Natural killer cell (primary cell): ENCODE measurements around the gene IFI35. TPM values are rescaled to one million over a fixed set of nuclear protein-coding genes. Genes with fewer than 3 reads are reported as not detected.
"Not testable (repeated sequence)": the region's sequence is repeated elsewhere in the genome, so short reads cannot be mapped to it uniquely, and the experiment has no call there.

Experiments
- ATAC-seq, 3 donors: fragments of 150-1000 bp in 2 of 3; fragments of 200-7000 bp in 1 of 3; cut with Tn5 transposase; 1 replicate in 1 of 3; 2 replicates in 2 of 3; pipeline ENCODE4 v1.10.0; 2021; ENCODE audit warnings: mild to moderate bottlenecking in 2 of 3, moderate library complexity in 2 of 3
- DNase-seq, 2 donors: peaks; one replicate each; pipeline versions ENCODE4 v3.0.0 to v3.0.0-alpha.2; 2013 to 2021; ENCODE audit warnings: mixed read lengths in 1 of 2
- H3K27ac ChIP-seq: one replicate; pipeline ENCODE4 v1.5.1; 2013; ENCODE audit warnings: mild to moderate bottlenecking, low read length
- H3K27me3 ChIP-seq: one replicate; pipeline ENCODE4 v1.6.1; 2013; ENCODE audit warnings: low read length; ENCODE audit not compliant: control insufficient read depth, insufficient read depth
- H3K36me3 ChIP-seq: one replicate; pipeline ENCODE4 v1.6.1; 2013; ENCODE audit warnings: low read length; ENCODE audit not compliant: control insufficient read depth, insufficient read depth
- H3K4me1 ChIP-seq: one replicate; pipeline ENCODE4 v1.6.1; 2013; ENCODE audit warnings: low read length; ENCODE audit not compliant: control insufficient read depth, insufficient read depth
- H3K4me3 ChIP-seq: one replicate; pipeline ENCODE4 v1.5.1; 2013; ENCODE audit warnings: low read length
- H3K9me3 ChIP-seq: one replicate; pipeline ENCODE4 v1.6.1; 2013; ENCODE audit warnings: low read length; ENCODE audit not compliant: control insufficient read depth, insufficient read depth
- H3K27ac Mint-ChIP-seq, 2 donors: one replicate each; pipeline ENCODE4 v1.8.0; 2022; ENCODE audit warnings: mild to moderate bottlenecking in 2 of 2, mixed read lengths in 2 of 2, moderate library complexity in 1 of 2
- H3K27me3 Mint-ChIP-seq, 2 donors: one replicate each; pipeline ENCODE4 v1.8.0; 2022; ENCODE audit warnings: low read depth in 2 of 2, mixed read lengths in 2 of 2
- H3K36me3 Mint-ChIP-seq: one replicate; pipeline ENCODE4 v1.8.0; 2022; ENCODE audit warnings: mixed read lengths
- H3K4me1 Mint-ChIP-seq, 2 donors: one replicate each; pipeline ENCODE4 v1.8.0; 2022; ENCODE audit warnings: mixed read lengths in 2 of 2
- H3K4me3 Mint-ChIP-seq: one replicate; pipeline ENCODE4 v1.8.0; 2022; ENCODE audit warnings: mild to moderate bottlenecking, moderate library complexity, mixed read lengths
- H3K9me3 Mint-ChIP-seq, 2 donors: one replicate each; pipeline ENCODE4 v1.8.0; 2022; ENCODE audit warnings: mixed read lengths in 2 of 2
- CTCF ChIP-seq: fragments of 200-600 bp; IDR thresholded peaks from one replicate; pipeline ENCODE4 v1.8.0; 2022; ENCODE audit warnings: antibody characterized with exemption
- WGBS: methylation state at CpG from one replicate; pipeline ENCODE4 v1.1.7; 2013; ENCODE audit warnings: missing lambda C conversion rate; ENCODE audit not compliant: insufficient coverage; 5-methylcytosine and 5-hydroxymethylcytosine counted together
- intact Hi-C: fragments of 100-400 bp; cut with micrococcal nuclease; formaldehyde crosslinking; loops from one replicate; pipeline ENCODE4 v1.14.2; 2022
- total RNA-seq, 4 donors: library from RNA; stranded (reverse); fragments of 120-200 nt in 1 of 4; gene quantifications; one replicate each; pipeline versions ENCODE4 v1.2.3 to v1.2.4, GENCODE V29; 2013 to 2022

Gene IFI35
- total RNA-seq, 3 donors from 2014 or later (not counting 1 experiment from before 2014, with no cell fraction given), result 50.0 to 66.8 (median 59.4) TPM

DNA sequence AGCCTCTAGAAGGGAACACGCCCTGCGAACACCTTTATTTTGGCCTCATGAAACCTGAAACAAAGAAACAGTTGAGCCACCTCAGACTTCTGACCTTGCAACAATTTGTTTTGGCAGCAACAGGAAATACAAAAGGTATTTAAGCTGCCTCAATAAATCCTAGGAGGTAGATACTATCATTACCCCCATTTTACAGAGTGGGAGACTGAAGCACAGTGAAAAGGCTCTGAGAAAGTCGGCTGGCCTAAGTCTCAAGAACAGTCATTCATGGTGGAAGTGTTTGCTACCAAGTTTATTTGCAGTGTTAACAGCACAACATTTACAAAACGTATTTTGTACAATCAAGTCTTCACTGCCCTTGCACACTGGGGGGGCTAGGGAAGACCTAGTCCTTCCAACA, 37.4 kb downstream of the IFI35 start:
- Histone ChIP-seq H3K4me3 (no peak overlapping the region), H3K4me1 (no peaks in the 10 kb centered on the region), H3K27ac (no peak overlapping the region), H3K36me3 (no peaks in the 10 kb centered on the region), H3K9me3 (no peaks in the 10 kb centered on the region), H3K27me3 (no peaks in the 10 kb centered on the region)
- no peak for TF ChIP-seq CTCF
- H3K9me3 Mint-ChIP-seq, result no peaks in the 10 kb centered on the region
- H3K27ac Mint-ChIP-seq, result no peak overlapping the region
- H3K4me1 Mint-ChIP-seq, result no peaks in the 10 kb centered on the region
- H3K36me3 Mint-ChIP-seq, result no peaks in the 10 kb centered on the region
- DNase-seq, result no peak
- 98% methylated on average over 3 of the region's 4 CpGs for WGBS
- ATAC-seq, result no peak
- intact Hi-C loops, result no loop called here
- H3K27me3 Mint-ChIP-seq, result no peaks in the 10 kb centered on the region
- H3K4me3 Mint-ChIP-seq, result no peak overlapping the region

DNA sequence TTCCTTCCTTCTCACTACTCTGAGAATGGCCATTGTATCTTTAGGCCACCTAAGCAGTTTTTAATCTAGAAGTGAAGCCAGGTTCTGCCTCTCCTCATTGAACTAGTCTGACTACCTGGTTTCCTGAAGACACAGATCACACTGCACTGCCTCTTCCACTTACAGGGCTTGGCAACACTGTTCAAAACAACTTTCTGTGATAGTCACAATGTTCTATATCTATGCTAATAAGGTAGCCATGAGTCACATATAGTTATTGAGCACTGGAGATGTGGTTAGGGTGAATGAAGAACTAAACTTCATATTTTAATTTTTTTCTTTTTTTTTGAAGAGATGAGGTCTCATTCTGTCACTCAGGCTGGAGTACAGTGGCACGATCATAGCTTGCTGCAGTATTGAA, 45.4 kb downstream of the IFI35 start:
- H3K4me3 Mint-ChIP-seq, result no peak overlapping the region
- H3K36me3 Mint-ChIP-seq, result no peaks in the 10 kb centered on the region
- intact Hi-C loops, result no loop called here
- ATAC-seq (no peak), DNase-seq (no peak)
- no peaks in the 10 kb centered on the region for H3K4me1 Mint-ChIP-seq
- no peak overlapping the region for H3K4me3 ChIP-seq
- H3K9me3 ChIP-seq, result no peaks in the 10 kb centered on the region
- TF ChIP-seq CTCF, result no peak
- WGBS, result 100% methylated on average over 1 of the region's 1 CpG
- no peaks in the 10 kb centered on the region for H3K36me3 ChIP-seq
- H3K27ac ChIP-seq, result no peak overlapping the region
- H3K4me1 ChIP-seq, result no peaks in the 10 kb centered on the region
- H3K9me3 Mint-ChIP-seq, result no peaks in the 10 kb centered on the region
- no peak overlapping the region for H3K27ac Mint-ChIP-seq
- no peaks in the 10 kb centered on the region for H3K27me3 ChIP-seq
- no peaks in the 10 kb centered on the region for H3K27me3 Mint-ChIP-seq

GRCh38 chr17:43053008-43053407, 46.4 kb downstream of the IFI35 start:
- H3K27ac ChIP-seq, H3K9me3 Mint-ChIP-seq, H3K4me1 ChIP-seq, H3K27ac Mint-ChIP-seq, intact Hi-C loops, H3K4me3 ChIP-seq, ATAC-seq, H3K36me3 ChIP-seq, DNase-seq, H3K4me1 Mint-ChIP-seq, H3K27me3 Mint-ChIP-seq, H3K9me3 ChIP-seq, H3K4me3 Mint-ChIP-seq, H3K36me3 Mint-ChIP-seq, H3K27me3 ChIP-seq: not testable (repeated sequence)
- 97% methylated on average over 7 of the region's 7 CpGs for WGBS

- ATAC-seq, result no peak
- Mint-ChIP-seq H3K36me3 (no peaks in the 10 kb centered on the region), H3K27ac (no peak overlapping the region), H3K9me3 (no peaks in the 10 kb centered on the region), H3K4me1 (no peaks in the 10 kb centered on the region), H3K27me3 (no peaks in the 10 kb centered on the region), H3K4me3 (no peak overlapping the region)
- Histone ChIP-seq H3K9me3 (no peaks in the 10 kb centered on the region), H3K27ac (no peak overlapping the region), H3K4me3 (no peak overlapping the region), H3K36me3 (no peaks in the 10 kb centered on the region), H3K4me1 (no peaks in the 10 kb centered on the region), H3K27me3 (no peaks in the 10 kb centered on the region)
- intact Hi-C loops, result no loop called here
- no peak for TF ChIP-seq CTCF
- 95% methylated on average over 7 of the region's 7 CpGs for WGBS
- DNase-seq, result no peak
These were observed 49.5 kb downstream of the IFI35 start for GRCh38 chr17:43056051-43056450.
